ENCODE measurements around the gene ADAMTSL1. TPM values are rescaled to one million over a fixed set of nuclear protein-coding genes. Genes with fewer than 3 reads are reported as not detected.

Gene ADAMTSL1
- polyA plus RNA-seq, 1 donor from 2014 or later: 1.1 TPM

GRCh38 chr9:18516965-18517364, 43.0 kb downstream of the ADAMTSL1 start:
- Histone ChIP-seq H3K4me2 (ENCODE audit: low read length) (no peak overlapping the region), H4K20me1 (ENCODE audit: insufficient read depth) (no peaks in the 10 kb centered on the region), H3K79me2 (replicated peaks; ENCODE audit: insufficient read depth, low read length) (no peaks in the 10 kb centered on the region), H3K9me3 (ENCODE audit: low read length) (no peaks in the 10 kb centered on the region), H3K27me3 (ENCODE audit: insufficient read depth, low read depth, low read length) (no peaks in the 10 kb centered on the region), H3K27ac (ENCODE audit: low read length) (no peak overlapping the region), H3K36me3 (ENCODE audit: insufficient read depth, low read length) (no peaks in the 10 kb centered on the region), H3K4me3 (ENCODE audit: low read length) (no peak overlapping the region), H2AFZ (ENCODE audit: low read depth, low read length) (no peak overlapping the region), H3K9ac (ENCODE audit: low read length) (no peak overlapping the region), H3K9me2 (ENCODE audit: insufficient read depth, low read length) (no peaks in the 10 kb centered on the region), H3F3A (ENCODE audit: insufficient read depth, low read length, poor library complexity, severe bottlenecking) (no peaks in the 10 kb centered on the region)
- TF ChIP-seq EP300 (conservative IDR thresholded peaks at IDR 0.05; ENCODE audit: poor library complexity, severe bottlenecking) (no peak), TAF1 (IDR thresholded peaks at IDR 0.05; ENCODE audit: low read depth) (no peak), POLR2AphosphoS5 (IDR thresholded peaks at IDR 0.05) (no peak), RAD21 (conservative IDR thresholded peaks at IDR 0.05) (no peak), REST (IDR thresholded peaks at IDR 0.05; ENCODE audit: borderline replicate concordance) (no peak), EZH2 (IDR thresholded peaks at IDR 0.05; ENCODE audit: borderline replicate concordance, insufficient read depth, low read length, poor library complexity, severe bottlenecking) (no peak), SMC3 (conservative IDR thresholded peaks at IDR 0.05; ENCODE audit: poor library complexity) (no peak), MXI1 (conservative IDR thresholded peaks at IDR 0.05; ENCODE audit: poor library complexity, severe bottlenecking) (no peak), CTCF (IDR thresholded peaks at IDR 0.05; ENCODE audit: poor library complexity, severe bottlenecking) (no peak)

GRCh38 chr9:18520416-18521047, 46.6 kb downstream of the ADAMTSL1 start:
- Histone ChIP-seq H3K79me2 (replicated peaks; ENCODE audit: insufficient read depth, low read length) (no peaks in the 10 kb centered on the region), H3K9ac (ENCODE audit: low read length) (no peak overlapping the region), H2AFZ (ENCODE audit: low read depth, low read length) (no peak overlapping the region), H3K4me2 (ENCODE audit: low read length) (no peak overlapping the region), H3K27ac (ENCODE audit: low read length) (no peak overlapping the region), H3K9me3 (ENCODE audit: low read length) (no peaks in the 10 kb centered on the region), H3K4me3 (ENCODE audit: low read length) (no peak overlapping the region), H3F3A (ENCODE audit: insufficient read depth, low read length, poor library complexity, severe bottlenecking) (no peaks in the 10 kb centered on the region), H3K27me3 (ENCODE audit: insufficient read depth, low read depth, low read length) (no peaks in the 10 kb centered on the region), H3K36me3 (ENCODE audit: insufficient read depth, low read length) (no peaks in the 10 kb centered on the region), H3K9me2 (ENCODE audit: insufficient read depth, low read length) (no peaks in the 10 kb centered on the region), H4K20me1 (ENCODE audit: insufficient read depth) (no peaks in the 10 kb centered on the region)
- TF ChIP-seq EP300 (conservative IDR thresholded peaks at IDR 0.05; ENCODE audit: poor library complexity, severe bottlenecking): no peak
- no peak for TF ChIP-seq POLR2AphosphoS5 (IDR thresholded peaks at IDR 0.05)
- TF ChIP-seq MXI1 (conservative IDR thresholded peaks at IDR 0.05; ENCODE audit: poor library complexity, severe bottlenecking): no peak
- no peak for TF ChIP-seq TAF1 (IDR thresholded peaks at IDR 0.05; ENCODE audit: low read depth)
- no peak for TF ChIP-seq RAD21 (conservative IDR thresholded peaks at IDR 0.05)

Measured in neural cell (in vitro differentiated cells).